GM18502 (cell line): Measurements from ENCODE around the gene WWC2.

Experiments used
- ATAC-seq: cut with Tn5 transposase; IDR thresholded peaks from one replicate; pipeline ENCODE4 v1.9.1; 2021; ENCODE audit warnings: mild to moderate bottlenecking; ENCODE audit not compliant: unreplicated experiment, poor library complexity

WWC2 gene

DNA sequence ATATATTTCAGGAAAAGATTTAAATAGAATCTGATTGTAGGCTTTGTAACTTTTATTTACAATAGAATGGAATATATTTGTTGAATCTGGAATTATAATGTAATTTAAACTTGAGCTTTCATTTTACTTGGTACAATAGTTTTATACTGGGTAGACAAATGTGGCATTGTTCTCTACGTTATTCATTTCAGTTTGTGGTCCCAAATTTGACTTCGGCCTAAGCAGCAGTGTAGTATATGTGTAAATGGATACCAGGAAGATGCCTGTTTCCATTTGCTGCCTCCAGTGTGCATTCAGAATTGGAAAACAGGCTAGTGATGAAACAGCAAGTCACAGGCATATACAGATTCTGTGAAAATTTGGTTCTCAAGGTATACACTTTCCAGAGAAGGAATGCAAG lies 143.2 kb downstream of the WWC2 start:
- ATAC-seq = no peak

DNA sequence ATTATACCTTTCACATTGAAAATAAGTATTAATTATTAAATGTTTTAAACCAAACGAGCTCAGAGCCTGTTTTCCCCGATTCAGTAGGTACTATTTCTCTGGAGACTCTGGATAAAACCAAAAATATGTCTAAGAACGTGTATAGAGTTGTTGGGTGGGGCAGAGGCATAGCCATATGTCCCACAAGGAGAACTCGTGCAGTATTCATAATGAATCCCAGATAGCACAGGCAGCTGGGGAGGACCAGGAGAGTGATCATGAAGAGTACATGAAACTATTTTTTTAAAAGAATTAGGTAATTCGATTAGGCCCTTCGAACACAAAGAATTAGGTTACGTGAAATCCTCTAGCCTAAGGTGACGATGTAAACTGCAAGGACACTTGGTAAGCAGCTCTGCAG lies 145.0 kb downstream of the WWC2 start:
- ATAC-seq = no peak

DNA sequence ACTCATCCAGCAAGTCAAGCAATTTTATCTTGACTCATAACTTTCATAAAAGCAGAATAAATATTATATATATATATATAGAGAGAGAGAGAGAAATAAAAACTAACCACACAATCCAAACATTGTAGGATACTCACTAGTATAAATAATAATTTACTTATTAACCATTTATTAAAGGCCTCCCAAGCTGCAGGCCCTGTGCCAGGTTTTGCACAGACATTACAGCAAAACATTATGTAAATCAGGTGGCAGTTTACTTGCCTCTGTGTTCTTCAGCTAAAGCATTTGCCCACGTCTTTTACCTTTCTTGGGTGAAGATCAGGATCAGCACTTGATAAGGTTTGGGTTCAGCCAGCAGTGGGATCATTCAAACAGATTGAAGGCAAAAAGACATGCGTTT lies 145.4 kb downstream of the WWC2 start:
- no peak for ATAC-seq

DNA sequence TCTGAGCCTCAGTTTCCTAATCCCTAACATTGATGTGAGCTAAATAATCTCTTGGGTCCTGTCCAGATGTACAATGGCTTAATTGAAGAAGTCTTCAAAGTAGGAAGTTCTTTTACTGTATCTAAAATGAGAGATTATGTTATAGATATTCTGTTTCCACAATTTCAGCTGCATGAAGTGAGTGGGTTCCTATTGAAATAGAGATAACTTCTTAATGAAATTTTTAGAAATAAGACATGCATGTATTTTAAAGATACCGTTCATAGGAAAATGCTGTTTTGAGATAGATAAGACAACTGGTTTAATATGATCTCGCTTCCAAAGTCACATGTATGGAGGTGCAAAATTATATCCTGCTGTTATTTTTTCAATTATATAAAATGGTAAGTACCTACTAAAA lies 149.1 kb downstream of the WWC2 start:
- no peak for ATAC-seq

DNA sequence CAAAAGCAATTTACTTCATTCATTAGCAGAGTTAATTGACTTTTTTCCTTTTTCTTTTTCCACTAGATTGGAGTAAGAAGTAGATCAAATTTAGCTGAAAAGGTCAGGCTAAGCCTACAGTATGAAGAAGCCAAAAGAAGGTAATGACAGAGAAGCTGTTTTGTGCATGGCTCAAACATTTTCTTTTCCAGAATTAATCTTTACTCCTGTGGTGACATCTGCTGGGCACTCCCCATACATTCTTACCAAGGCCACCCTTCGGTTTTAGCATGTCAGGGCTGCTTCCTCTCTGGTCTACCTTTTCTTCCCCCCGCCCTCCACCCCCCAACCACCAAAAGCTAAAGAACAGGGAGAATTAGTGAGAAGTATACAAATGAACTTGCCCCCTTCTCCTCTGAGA lies 150.8 kb downstream of the WWC2 start:
- peak; percentile 52 for ATAC-seq

DNA sequence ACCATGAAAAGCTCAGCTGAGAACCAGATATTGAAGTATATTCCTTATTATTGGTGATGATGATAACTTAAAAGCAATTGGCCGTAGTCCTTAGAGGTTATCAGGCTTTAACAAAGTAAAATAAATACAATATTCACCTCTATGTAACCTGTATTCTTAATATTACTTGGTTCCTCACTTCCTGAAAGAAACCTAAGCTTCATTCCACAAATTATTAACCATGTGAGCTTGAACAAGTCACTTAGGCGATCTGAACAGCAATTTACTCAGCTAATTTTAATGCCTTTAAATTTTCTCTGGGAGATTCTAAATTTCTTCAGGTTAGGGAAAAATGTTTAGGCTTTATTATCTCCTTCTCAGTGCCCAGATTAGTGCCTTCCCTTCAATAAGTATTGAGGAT lies 151.8 kb downstream of the WWC2 start:
- no peak for ATAC-seq

DNA sequence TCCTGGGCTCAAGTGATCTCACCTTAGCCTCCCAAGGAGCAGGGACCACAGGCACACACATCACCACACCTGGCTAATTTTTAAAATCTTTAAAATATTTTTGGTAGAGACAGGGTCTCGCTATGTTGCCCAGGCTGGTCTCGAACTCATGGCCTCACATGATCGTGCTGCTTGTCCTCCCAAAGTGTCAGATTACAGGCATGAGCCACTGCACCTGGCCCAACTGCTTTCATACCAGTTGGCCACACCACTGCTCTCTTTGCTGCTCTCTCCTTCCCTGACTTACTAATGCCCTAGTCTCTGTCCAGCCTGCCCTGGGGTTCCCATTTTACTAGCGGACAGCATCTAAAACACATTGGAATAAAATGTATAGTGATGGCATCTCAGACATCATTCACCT lies 153.9 kb downstream of the WWC2 start:
- ATAC-seq = no peak

DNA sequence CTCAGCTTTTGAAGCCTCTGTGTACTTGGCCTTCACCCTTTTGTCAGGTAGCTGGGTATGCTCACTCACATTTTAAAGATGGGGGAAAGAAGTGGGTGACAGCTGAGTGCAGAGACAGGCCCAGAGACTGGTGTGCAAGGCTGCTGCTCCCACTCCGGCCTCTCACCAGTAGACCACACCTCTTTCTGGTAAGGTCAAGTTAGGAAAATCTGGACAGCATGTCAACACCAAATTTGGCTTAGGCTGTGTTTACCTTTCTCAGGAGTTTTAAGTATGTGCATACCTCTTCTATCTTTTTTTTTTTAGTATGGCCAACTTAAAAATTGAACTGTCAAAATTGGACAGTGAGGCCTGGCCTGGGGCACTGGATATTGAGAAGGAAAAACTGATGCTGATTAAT lies 154.4 kb downstream of the WWC2 start:
- ATAC-seq = no peak

DNA sequence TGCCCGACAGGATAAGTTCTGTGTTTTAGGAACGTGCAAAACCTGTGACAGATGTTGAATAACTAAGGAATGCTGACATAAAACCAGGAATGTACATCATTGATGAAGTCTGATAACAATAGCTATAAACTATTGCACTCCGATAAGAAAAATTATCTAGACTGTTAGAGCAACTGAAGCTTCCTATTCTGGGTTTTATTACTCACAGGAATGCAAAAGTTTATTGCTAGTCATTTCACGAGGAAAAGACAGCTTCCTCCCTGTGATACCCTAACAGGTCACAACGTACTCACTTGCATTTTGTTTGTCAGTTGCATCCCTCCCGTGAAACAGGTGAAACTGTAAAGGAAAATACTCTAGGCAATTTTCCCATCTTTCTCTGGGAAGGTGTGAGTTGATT lies 155.1 kb downstream of the WWC2 start:
- ATAC-seq = no peak

DNA sequence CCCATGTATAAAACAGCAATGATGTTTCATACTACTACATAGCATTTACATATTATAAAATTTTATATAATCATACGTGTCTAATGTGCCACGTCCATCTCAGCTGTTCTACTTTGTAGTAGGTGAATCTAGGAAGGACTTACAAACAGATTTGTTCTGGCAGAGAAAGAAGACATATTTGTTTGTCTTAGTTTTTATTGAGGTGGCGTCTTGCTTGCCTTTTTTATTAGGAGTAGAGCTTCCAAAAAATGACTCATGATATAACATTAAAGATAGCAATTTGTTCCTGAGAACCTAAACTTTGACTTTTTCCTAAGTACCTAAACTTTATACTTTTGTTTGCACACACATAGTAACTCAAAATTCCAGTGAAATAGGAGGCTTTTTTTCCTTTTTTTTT lies 156.4 kb downstream of the WWC2 start:
- no peak for ATAC-seq

DNA sequence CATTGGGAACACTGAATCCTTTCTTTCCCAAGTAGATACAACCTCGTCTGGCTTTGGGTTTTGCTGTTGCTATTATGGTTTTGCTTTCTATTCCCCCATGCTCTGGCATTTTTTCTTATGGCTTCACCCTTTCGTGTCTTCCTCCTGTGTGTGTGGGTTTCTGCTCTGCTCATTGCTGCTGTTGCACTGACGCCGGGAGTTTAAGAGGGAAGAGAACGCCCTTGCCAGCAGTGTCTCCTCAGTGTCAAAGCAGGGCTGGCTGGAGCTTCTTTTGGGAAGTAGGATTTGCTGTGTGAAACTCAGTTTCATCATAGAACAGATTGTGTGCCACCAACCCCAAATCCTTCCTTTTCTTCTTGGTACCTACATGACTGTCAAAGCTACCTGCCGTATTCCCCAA lies 157.3 kb downstream of the WWC2 start:
- ATAC-seq = no peak

DNA sequence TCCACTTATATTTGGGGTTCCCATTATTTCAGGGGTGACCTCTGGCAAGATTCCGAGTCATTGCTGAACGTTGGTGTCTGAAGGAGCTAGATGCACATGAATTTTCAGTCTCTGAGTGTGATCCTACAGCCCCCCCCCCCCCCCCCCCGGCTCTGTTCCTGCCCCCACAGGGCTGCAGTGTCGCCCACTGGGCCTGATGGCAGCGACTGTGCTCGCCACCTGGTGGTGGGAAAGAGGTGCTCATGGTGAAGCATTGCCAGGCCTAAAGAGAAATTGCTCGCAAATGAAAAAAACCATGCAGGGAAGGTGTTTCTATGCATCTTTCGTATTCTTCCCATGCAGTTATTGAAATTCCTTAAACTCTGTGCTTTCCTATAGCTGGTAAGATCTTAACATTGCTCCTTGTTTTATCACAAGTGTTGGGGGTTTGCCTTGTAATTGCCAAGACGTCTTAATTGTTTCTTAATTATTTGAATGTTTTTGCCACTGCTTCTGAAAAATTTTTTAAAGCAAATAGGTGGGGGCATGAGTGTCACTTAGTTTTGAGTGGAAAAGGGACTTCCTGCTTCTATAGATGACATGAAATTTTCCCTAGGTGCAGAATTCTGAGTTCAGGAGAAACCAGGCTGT lies 157.8 kb downstream of the WWC2 start:
- peak; percentile 86 for ATAC-seq

DNA sequence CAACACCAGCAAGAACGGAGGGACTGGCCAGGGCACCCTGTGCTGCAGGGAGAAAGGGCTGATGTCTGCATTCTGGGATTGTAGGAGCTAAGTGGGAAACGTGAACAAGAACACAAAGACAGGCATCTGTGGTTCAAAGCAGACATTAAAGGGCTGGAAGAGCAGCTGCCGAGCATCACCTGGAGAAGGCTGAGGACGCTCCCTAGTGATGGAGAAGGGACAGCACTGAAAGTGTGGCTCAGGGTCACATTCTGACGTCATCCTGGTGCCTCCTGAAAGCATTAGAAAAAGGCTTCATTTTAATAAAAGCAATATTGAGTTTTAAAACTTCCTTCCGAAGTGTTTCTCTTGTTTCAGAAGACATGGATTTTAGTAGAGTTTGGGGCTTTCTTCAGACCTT lies 158.8 kb downstream of the WWC2 start:
- no peak for ATAC-seq

DNA sequence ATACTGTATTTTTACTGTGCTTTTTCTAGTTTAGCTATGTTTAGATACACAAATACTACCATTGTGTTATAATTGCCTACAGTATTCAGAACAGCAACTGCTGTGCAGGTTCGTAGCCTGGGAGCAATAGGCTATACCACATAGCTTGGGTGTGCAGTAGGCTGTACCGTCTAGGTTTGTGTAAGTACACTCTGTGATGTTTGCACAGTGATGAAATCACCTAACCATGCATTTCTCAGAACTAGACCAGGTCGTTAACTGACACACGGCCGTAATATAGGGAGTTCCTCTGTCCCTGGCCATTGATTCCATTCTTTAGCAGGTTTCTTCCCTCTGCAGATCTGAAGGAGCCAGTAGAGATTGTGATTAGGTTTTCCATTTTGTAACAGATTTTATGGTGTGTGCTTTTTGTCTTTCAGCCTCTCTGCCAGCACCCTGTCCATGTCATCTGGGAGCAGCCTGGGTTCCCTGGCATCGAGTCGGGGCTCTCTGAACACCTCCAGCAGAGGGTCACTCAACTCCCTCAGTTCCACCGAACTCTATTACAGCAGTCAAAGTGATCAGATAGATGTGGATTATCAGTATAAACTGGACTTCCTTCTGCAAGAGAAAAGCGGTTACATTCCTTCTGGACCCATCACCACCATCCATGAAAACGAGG lies 161.6 kb downstream of the WWC2 start:
- ATAC-seq = no peak

DNA sequence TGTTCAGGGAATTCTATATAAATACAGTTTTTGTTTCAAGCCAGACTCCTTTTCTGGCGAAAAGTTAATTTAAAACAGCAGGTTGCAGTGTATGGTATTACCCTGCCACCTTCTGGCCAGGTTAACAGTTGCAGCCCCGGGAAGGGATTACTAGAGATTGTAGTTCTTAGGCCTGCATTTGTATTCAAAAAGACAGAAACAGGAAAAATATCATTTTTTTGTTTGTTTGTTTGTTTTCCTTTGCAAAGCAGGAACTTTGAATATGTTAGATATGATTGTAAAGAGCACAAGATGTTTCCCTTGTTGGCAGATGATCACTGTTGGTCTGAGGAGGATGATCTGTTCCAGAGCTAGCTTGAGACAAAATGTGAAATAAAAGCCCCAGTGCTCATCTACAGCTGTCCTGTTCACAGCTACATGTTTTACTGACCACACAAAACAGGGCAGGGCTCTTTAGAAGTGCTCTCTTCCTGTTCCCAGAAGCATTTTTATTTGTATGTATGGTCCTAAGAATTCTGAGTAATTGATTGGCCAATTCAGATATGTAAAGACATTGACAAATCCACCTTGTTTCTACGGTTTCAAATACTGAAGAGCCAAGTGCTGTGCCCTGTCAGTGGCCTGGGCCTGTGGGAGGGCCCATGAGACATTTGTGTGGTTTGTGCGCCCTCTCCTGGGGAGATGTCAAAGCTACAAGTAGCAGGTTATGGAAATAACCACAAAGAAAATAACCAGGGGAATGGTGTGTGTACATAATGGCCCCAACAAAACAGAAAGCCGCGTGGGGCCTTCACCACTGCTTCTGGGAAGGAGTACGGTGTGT lies 163.1 kb downstream of the WWC2 start:
- ATAC-seq = peak; percentile 96

DNA sequence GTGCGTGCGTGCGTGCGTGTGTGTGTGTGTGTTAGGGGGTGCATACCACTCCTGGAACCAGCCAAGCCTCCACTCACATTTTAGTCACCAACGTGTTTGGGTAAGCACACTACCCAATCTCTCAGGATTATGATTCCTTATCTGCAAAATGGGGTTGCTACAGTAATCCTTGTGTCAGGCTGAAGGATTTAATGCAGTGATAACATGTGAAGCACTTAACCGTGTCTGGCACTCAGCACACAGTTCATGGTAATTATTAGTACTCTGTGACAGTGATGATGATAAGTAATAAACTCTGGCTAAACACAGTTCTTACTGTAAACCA lies 163.7 kb downstream of the WWC2 start:
- ATAC-seq = no peak

DNA sequence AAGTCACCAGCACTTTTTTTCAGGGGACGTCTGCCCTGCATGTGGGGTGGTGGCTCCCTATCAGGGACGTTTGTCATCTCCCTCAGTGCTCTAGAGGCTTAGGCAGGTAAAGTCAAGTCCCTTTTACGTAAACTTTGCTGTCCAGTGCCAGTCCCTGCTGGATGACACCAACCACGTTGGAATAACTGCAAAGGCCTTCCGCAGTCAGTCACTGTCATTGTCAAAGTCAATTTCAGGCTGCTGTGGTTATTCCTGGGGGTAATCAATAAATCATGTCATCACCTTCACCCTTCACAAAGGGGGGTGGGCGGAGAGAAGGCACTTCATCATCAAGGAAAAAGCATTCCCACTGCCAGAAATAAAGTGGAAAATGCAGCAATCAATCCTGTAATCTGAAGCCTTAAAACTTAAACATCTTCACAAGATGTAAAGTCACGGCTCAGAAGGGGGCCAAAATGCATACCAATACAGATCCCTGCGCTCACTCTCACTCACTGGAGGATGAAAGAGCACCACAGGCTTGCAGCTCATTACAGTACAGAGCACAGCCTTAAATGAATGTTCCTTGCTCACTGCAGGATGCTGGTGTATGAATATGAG lies 164.8 kb downstream of the WWC2 start:
- no peak for ATAC-seq

DNA sequence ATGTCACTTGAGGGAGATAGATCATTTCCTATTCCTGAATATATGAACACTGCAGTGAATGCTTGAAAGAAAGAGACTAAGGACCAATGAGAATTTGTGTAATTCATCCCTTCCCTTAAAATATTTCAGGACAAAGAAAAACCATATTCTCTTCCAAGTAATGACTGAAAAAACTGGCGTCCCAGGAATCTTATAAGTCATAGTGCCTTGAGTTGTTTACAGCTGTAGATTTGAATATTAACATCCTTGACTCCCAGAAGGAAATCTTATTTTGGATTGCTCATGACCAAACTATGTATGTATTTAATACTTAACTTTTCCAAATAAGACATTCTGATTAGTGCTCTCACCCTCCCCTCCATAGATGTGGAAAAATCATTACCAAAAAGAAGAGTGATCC lies 165.6 kb downstream of the WWC2 start:
- no peak for ATAC-seq

DNA sequence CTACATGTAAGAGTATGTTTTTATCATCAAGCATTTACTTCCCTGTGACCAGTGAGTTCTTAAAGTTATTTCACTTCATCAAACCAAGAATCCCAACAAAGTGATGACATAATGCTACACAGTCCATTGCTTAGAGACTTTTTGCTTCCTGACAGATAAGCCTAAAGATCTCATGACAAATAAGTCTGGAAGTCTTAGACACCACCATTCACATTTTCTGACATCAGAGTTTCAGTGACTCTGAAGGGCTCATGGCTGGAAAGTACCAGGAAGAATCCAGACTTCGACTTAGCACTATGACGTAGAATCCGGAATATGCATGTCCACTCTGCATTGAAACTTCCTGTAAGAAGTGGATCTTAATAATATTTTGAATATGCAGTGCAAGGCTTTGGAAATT lies 167.3 kb downstream of the WWC2 start:
- no peak for ATAC-seq

DNA sequence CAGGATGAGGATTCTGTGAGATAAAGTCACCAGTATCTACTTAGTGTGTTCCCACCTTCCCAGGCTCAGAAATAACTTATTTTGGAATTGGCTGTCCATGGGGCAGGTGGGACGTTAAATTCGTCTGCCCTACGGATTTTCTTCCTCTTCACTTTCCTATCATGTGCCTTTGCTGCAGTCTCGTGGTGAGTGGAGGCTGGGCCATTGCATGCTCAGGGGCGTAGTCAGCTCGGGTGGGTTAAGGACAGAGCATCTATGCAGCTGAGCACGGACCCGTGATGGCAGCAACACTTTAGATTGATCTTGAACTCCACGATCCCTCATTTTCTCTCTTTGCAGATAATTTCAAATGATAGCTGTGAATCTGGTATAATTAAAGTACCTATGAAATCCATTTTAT lies 169.5 kb downstream of the WWC2 start:
- ATAC-seq = no peak

DNA sequence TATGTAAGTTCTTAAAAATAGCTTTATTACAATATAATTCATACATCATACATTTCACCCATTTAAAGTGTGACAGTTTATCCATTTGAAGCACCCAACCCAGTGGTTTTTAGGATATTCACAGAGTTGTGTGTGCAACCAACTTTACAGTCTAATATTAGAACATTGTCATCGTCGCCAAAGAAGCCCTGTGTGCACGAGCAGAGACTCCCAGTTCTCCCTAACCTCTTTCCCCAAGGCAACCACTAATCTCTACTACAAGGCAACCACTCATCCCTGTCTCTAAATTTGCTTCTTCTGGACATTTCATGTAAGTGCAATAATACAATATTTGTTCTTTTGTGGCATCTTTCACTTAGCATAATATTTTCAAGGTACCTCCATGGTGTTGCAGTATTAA lies 173.3 kb downstream of the WWC2 start:
- ATAC-seq = no peak
